Gastrocnemius medialis (tissue), 4 donors: ENCODE measurements around the gene LYPLA2. TPM values are rescaled to one million over a fixed set of nuclear protein-coding genes. Genes with fewer than 3 reads are reported as not detected.
A peak's percentile ranks its signal among the peaks of the same experiment; 100 is the strongest.

Experiments used
- ATAC-seq, 2 donors: fragments of 150-250 bp; one replicate each; pipeline ENCODE4 v1.9.1; 2016
- DNase-seq, 2 donors: peaks; one replicate each; pipeline ENCODE4 v3.0.0-alpha.2; 2019
- H3K27ac ChIP-seq, 4 donors: fragments of 200-600 bp; sonication (generic); 1 replicate in 1 of 4; 2 replicates in 3 of 4; pipeline ENCODE4 v1.5.1; 2016 to 2018; ENCODE audit warnings: mild to moderate bottlenecking in 2 of 4, moderate library complexity in 1 of 4
- H3K27me3 ChIP-seq, 3 donors: fragments of 200-600 bp; sonication (generic) in 2 of 3; 1 replicate in 1 of 3; 2 replicates in 2 of 3; pipeline versions ENCODE4 v1.5.1 to v1.6.0; 2016 to 2019; ENCODE audit warnings: mild to moderate bottlenecking in 1 of 3, moderate library complexity in 1 of 3
- H3K36me3 ChIP-seq, 2 donors: fragments of 200-600 bp; sonication (generic) in 1 of 2; one replicate each; pipeline ENCODE4 v1.5.1; 2017 to 2018
- H3K4me1 ChIP-seq, 2 donors: fragments of 200-600 bp; sonication (generic) in 1 of 2; one replicate each; pipeline ENCODE4 v1.5.1; 2016 to 2017; ENCODE audit warnings: mild to moderate bottlenecking in 2 of 2
- H3K4me3 ChIP-seq, 4 donors: fragments of 200-600 bp; sonication (generic) in 3 of 4; 1 replicate in 1 of 4; 2 replicates in 3 of 4; pipeline ENCODE4 v1.5.1; 2016 to 2019; ENCODE audit warnings: mild to moderate bottlenecking in 2 of 4
- H3K9me3 ChIP-seq, 3 donors: fragments of 200-600 bp; sonication (generic) in 2 of 3; 1 replicate in 1 of 3; 2 replicates in 2 of 3; pipeline ENCODE4 v1.5.1; 2016 to 2019
- POLR2A ChIP-seq, 2 donors: fragments of 450-650 bp; IDR thresholded peaks; one replicate each; pipeline ENCODE4 v1.6.1; 2017; ENCODE audit warnings: antibody characterized with exemption in 2 of 2, mild to moderate bottlenecking in 2 of 2, moderate library complexity in 2 of 2
- in situ Hi-C, 4 donors: fragments of 200-750 bp; cut with MboI; loops; one replicate each; pipeline versions ENCODE4 v1.15.0 to v1.8.0; 2017; ENCODE audit warnings: low sequenced_read_pairs in 4 of 4
- intact Hi-C: fragments of 100-400 bp; cut with DNase I; formaldehyde crosslinking; loops from one replicate; pipeline ENCODE4 v1.15.1; 2023; ENCODE audit warnings: low total_unique reads
- total RNA-seq, 4 donors: library from RNA; depleted of rRNA; stranded (reverse); fragments of >200 nt; gene quantifications; one replicate each; pipeline versions ENCODE4 v1.1.0 to v1.2.3, GENCODE V29; 2016
- TF ChIP-seq, protein P1 (sequence below), 5 experiments: fragments of 450-650 bp in 3 of 5; fragments of 200-600 bp in 2 of 5; sonication (generic) in 2 of 5; IDR thresholded peaks in 4 of 5; conservative IDR thresholded peaks in 1 of 5; 1 replicate in 4 of 5; 2 replicates in 1 of 5; pipeline ENCODE4 v1.5.1; 2016 to 2019; ENCODE audit warnings: antibody characterized with exemption in 5 of 5, mild to moderate bottlenecking in 3 of 5, moderate library complexity in 3 of 5

The LYPLA2 gene
- total RNA-seq, 4 donors from 2014 or later = 35.3 to 40.9 (median 36.7) TPM

GRCh38 chr1:23768733-23769132, 22.2 kb upstream of the LYPLA2 start:
- Histone ChIP-seq H3K9me3 (no peaks in the 10 kb centered on the region), H3K4me1 (peaks cover 3 to 11% of the 10 kb centered on the region in 2 donors), H3K27ac (no peak overlapping the region), H3K4me3 (no peak overlapping the region), H3K27me3 (no peaks in the 10 kb centered on the region), H3K36me3 (peaks cover 0 to 10% of the 10 kb centered on the region in 2 donors)
- in situ Hi-C loops = no loop called here
- ATAC-seq (no peak), DNase-seq (no peak)
- TF ChIP-seq, protein P1, sequence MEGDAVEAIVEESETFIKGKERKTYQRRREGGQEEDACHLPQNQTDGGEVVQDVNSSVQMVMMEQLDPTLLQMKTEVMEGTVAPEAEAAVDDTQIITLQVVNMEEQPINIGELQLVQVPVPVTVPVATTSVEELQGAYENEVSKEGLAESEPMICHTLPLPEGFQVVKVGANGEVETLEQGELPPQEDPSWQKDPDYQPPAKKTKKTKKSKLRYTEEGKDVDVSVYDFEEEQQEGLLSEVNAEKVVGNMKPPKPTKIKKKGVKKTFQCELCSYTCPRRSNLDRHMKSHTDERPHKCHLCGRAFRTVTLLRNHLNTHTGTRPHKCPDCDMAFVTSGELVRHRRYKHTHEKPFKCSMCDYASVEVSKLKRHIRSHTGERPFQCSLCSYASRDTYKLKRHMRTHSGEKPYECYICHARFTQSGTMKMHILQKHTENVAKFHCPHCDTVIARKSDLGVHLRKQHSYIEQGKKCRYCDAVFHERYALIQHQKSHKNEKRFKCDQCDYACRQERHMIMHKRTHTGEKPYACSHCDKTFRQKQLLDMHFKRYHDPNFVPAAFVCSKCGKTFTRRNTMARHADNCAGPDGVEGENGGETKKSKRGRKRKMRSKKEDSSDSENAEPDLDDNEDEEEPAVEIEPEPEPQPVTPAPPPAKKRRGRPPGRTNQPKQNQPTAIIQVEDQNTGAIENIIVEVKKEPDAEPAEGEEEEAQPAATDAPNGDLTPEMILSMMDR (IDR thresholded peaks at IDR 0.05 in 4 of 5, conservative IDR thresholded peaks at IDR 0.05 in 1 of 5) = no peak
- no peak for TF ChIP-seq POLR2A (IDR thresholded peaks at IDR 0.05)
- intact Hi-C loops = no loop called here

GRCh38 chr1:23772049-23772853, 18.7 kb upstream of the LYPLA2 start:
- ATAC-seq (peak; percentile 83 to 92), DNase-seq (peak; percentile 58 to 80)
- TF ChIP-seq POLR2A (IDR thresholded peaks at IDR 0.05) = no peak
- TF ChIP-seq, protein P1 (IDR thresholded peaks at IDR 0.05 in 4 of 5, conservative IDR thresholded peaks at IDR 0.05 in 1 of 5) = peak; percentile 69 to 93 (median 80)
- no peaks in the 10 kb centered on the region for H3K9me3 ChIP-seq
- in situ Hi-C loops = no loop called here
- intact Hi-C loops = loop anchor here (1.0 to 2.0 kb wide), 2 partner anchors 96 to 145 kb away; partner anchors contain the start of gene FUCA1
- no peak overlapping the region for H3K27ac ChIP-seq
- H3K27me3 ChIP-seq = no peaks in the 10 kb centered on the region
- no peak overlapping the region for H3K4me3 ChIP-seq
- H3K36me3 ChIP-seq = no peaks in the 10 kb centered on the region
- peaks cover 4 to 14% of the 10 kb centered on the region in 2 donors for H3K4me1 ChIP-seq

DNA sequence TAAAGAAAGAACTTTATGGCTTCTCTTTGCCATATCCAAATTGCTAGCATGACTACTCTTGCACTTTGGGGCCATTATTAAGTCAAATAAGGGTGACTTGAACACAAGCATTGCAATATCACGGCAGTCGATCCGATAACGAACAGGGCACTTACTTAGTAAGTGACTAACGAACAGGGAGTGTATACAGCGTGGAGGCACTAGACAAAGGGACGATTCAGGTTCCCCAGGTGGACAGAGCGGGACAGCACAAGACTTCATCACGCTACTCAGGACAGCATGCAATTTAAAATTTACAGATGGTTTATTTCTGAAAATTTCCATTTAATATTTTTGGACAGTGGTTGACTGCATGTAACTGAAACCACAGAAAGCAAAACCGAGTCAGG, 18.1 kb upstream of the LYPLA2 start:
- H3K9me3 ChIP-seq = no peaks in the 10 kb centered on the region
- no peak for DNase-seq
- ATAC-seq = no peak
- peaks cover 10 to 19% of the 10 kb centered on the region in 2 donors for H3K4me1 ChIP-seq
- in situ Hi-C loops = no loop called here
- no peaks in the 10 kb centered on the region for H3K36me3 ChIP-seq
- no peak overlapping the region for H3K4me3 ChIP-seq
- intact Hi-C loops = loop anchor here (1.0 to 2.0 kb wide), 2 partner anchors 95 to 144 kb away; partner anchors contain the start of gene FUCA1
- no peak overlapping the region for H3K27ac ChIP-seq
- TF ChIP-seq, protein P1 (IDR thresholded peaks at IDR 0.05 in 4 of 5, conservative IDR thresholded peaks at IDR 0.05 in 1 of 5) = no peak
- TF ChIP-seq POLR2A (IDR thresholded peaks at IDR 0.05) = no peak
- H3K27me3 ChIP-seq = no peaks in the 10 kb centered on the region

- ATAC-seq (no peak), DNase-seq (no peak)
- H3K36me3 ChIP-seq = no peaks in the 10 kb centered on the region
- no peak overlapping the region for H3K27ac ChIP-seq
- H3K4me3 ChIP-seq = no peak overlapping the region
- no peaks in the 10 kb centered on the region for H3K27me3 ChIP-seq
- intact Hi-C loops = no loop called here
- H3K4me1 ChIP-seq = peaks cover 15 to 27% of the 10 kb centered on the region in 2 donors
- no peaks in the 10 kb centered on the region for H3K9me3 ChIP-seq
- in situ Hi-C loops = no loop called here
- TF ChIP-seq, protein P1 (IDR thresholded peaks at IDR 0.05 in 4 of 5, conservative IDR thresholded peaks at IDR 0.05 in 1 of 5) = no peak
- no peak for TF ChIP-seq POLR2A (IDR thresholded peaks at IDR 0.05)
Measured at GRCh38 chr1:23774174-23774880, 16.6 kb upstream of the LYPLA2 start.
